SW 1271 (cell line): ENCODE results near the gene DNAAF6.
"Not testable (repeated sequence)": the region's sequence is repeated elsewhere in the genome, so short reads cannot be mapped to it uniquely, and the experiment has no call there.

ENCODE experiments used
- DNase-seq, 2 experiments: peaks; one replicate each; lab custom pipeline; 2025; lab: John Stamatoyannopoulos, UW

Gene DNAAF6

DNA sequence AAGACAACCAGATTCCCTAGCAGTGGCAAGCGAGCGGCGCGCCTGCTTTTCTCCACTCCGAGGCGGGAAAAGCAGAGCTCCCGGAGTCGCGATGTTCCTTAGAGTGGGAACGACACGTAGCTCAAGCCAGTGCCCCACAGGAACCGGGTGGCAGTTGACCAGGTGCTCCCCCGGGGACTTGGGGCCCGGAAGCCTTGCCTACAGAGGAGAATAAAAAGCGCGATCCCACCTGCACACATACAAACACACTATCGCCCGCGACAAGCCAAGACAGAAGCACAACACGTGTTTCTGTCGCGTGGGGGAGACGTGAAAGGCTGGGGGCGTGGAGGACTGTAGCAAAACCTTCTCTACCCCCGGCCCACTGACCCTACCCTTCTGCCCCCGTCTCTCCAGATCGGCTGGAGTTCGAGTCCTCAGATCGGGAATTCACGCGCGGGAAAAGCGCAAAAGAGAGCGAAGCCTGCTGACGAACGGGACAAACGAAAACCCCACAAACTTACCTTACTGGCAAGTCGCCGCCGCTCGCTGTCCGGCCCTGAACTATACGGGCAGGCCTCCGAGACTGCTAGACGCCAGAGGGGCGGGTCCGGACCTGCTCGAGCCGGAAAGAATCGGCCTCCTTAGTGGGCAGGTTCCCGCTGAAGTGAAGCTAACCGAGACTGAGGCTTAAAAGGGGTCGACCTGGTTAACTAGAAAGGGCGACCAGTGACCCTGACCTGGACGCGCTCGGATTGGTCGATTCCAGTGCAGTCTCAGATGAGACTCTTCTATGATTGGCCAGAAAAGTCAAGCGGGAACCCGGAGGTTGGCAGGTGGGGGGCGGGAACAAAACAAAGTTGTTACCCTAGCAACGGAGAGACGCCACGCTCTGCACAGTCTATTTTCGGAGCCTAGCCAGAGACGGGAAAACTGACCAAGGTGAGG, at the start of gene DNAAF6, which contains the start of gene NUP62CL:
Gene DNAAF6 (plus strand): TSS at position 842 of the 927 bp plus-strand sequence. CDS start 6,265 bp downstream, outside the sequence.
Gene NUP62CL (minus strand): TSS at position 664 of the 927 bp plus-strand sequence. CDS start 31,287 bp downstream, outside the sequence.
- DNase-seq: no peak

GRCh38 chrX:107157618-107158017, 48.8 kb upstream of the DNAAF6 start:
- not testable (repeated sequence) for DNase-seq

- no peak for DNase-seq
These were observed 39.1 kb upstream of the DNAAF6 start for GRCh38 chrX:107167163-107167921.

DNA sequence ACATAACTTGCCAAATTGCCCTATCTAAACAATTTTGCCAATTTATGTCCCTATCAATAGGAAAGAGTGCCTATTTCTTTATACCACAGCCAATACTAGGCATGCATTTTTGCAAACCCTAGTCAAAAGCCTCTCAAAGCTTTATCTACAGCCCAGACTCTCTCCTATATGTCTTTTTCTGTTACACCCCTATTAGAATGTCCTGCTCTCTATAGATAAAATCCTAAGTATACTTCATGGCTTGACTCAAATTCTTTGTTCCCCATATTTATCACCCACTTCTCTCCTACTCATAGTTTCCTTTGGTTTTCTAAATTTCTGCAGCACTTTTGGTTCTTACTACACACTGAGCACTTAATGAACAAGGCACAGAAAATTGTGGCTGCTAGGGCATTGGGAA, 38.2 kb upstream of the DNAAF6 start:
- DNase-seq: no peak

GRCh38 chrX:107168712-107169111, 37.7 kb upstream of the DNAAF6 start:
- DNase-seq: no peak

DNA sequence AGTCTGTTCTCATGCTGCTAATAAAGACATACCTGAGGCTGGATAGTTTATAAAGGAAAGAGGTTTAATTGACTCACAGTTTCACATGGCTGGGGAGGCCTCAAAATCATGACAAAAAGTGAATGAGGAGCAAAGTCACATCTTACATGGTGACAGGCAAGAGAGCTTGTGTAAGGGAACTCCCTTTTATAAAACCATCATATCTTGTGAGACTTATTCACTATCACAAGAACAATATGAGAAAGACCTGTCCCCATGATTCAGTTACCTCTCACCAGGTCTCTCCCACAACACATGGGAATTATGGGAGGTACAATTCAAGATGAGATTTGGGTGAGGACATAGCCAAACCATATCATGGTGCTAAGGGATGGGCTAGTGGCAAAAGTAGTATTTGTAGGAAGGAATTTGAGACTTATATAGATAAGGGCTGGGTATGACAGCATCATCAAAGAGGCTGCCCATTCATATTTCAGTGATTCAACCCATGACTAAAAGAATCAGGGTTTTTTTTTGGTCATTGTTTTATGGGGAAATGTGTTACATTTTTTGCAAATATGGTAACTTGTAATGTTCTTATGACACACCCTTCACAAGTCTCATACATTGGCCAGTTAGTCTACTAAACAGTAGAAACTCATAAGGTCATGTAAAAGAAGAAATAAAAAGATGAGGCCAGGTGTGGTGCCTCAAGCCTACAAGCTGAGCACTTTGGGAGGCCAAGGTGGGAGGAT, 34.9 kb upstream of the DNAAF6 start:
- DNase-seq: no peak

- no peak for DNase-seq
These were observed 9.1 kb upstream of the DNAAF6 start for GRCh38 chrX:107197319-107197718.

DNA sequence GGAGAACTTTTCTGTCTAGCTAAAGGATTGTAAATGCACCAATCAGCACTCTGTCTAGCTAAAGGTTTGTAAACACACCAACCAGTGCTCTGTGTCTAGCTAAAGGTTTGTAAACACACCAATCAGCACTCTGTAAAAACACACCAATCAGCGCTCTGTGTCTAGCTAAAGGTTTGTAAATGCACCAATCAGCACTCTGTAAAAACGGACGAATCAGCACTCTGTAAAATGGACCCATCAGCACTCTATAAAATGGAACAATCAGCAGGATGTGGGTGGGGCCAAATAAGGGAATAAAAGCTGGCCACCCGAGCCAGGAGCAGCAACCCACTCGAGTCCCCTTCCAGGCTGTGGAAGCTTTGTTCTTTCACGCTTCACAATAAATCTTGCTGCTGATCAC, 8.3 kb upstream of the DNAAF6 start:
- not testable (repeated sequence) for DNase-seq

DNA sequence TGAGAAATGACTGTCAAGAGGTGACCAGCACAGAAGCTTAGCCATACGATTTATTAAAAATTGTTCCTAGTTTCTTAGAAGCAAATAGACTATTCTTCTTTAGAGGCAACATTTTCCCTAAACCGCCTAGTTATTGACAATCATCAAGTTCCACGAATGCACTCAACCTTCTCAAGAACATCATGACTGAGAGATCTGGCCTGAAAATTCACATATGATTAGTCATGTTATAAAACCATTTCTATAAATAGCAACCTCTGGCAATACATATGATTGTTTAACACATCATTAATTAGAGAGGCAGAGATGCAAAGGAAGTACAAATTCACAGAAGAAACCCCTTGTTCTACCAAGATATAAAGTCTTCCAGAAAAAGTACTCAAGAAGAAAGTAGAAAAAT, 6.9 kb upstream of the DNAAF6 start:
- DNase-seq: no peak

- no peak for DNase-seq
These were observed 2.3 kb upstream of the DNAAF6 start for GRCh38 chrX:107204068-107204605.

- DNase-seq: no peak
These were observed 270 bp downstream of the DNAAF6 start for GRCh38 chrX:107206697-107207065.

DNA sequence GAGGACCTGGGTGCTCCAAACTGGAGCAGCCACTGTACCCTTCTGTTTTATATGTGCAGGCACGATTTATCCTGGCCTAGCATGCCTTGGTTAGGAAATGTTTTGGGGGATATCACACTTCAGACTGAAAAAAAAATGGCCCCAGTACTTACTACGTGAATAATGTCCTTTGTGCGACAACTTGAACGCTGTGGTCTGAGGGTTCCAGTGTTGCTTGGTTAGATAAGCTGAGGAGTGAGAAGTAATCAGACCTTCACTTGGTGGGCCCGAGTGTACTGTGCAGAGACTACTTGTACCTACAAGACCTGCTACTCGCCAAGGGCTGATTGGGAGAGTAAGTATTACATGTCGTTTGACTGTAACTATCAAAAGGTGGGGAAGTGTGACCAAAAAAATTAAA, 678 bp downstream of the DNAAF6 start:
- DNase-seq: no peak

- no peak for DNase-seq
These were observed 1.5 kb downstream of the DNAAF6 start for GRCh38 chrX:107207943-107208342.

DNA sequence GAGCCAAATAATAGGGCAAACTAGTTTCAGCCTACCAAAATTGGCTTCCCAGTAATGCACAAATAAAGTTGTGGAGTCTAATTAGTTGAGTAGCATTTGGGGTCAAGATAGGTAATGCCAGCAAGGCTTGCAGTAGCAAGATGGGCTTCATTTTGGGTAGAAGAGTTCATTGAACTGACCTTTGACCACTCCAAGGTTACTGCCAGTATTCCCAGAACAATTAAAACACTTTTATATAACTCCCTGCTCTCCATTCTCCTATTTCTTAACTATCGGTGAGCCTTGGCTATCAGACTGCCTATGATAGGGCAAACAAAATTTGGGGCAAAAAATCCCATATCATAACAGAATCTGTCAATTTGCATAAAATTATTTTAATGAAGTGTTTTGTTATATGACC, 7.1 kb downstream of the DNAAF6 start:
- no peak for DNase-seq

DNA sequence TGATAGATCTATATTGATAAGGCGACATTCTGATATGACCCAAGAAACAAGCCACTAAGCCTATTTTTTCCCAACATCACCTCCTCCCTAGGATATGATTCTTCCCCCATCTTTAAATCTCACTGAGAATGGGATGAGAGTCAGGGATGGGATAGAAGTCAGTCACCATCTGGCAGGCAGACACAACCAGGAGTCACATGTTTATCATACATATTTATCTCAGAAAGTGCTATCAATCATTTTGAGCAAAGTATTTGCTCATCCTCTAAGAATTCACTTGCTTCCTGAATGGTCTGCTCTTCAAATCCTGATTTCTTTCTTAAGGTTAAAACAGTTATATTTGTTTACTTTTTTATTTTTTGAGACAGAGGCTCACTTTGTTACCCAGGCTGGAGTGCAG, 20.3 kb downstream of the DNAAF6 start:
- DNase-seq: no peak

DNA sequence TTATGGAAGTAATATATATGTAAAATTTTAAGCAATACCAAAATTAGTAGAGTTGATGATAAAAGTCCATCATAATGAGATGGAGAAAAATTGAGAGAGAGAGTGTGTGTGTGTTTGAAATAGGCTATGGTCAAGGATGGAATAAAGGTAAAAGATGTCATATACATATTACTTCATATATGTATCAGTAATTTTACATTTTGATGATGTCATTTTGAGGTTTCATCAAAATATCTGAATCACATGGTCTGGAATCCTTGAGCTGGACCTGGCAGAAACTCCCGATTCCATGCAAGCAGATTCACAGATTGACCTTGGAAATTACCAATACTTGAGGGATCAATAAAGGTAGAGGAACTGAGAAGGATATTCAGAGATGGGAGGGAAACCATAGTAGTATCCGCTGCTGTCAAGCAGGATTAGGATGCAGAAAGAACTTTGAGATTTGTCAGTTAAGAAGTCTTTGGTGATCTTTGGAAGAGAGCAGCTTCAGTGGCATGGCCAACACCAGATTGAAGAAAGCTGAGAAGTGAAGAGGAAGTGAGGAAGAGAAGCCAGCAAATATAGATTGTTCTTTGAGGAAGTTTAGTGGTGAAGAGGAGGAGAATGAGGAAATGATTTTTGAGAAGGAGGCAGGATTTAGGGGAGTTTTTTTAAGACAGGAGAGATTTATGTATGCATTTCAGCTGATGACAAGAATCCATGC, 21.5 kb downstream of the DNAAF6 start:
- DNase-seq: no peak

DNA sequence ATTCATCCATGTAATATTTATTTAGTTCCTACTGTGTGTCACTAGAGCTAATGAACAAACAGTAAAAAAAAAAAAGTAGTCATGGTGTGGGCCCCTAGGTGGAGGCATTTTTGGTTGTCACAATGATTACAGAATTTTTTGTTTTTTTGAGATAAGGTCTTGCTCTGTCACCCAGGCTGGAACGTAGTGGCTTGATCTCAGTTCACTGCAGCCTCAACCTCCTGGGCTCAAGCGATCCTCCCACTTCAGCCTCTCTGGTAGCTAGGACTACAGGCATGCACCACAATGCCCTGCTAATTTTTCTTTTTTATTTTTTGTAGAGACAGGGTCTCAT, 22.0 kb downstream of the DNAAF6 start:
- no peak for DNase-seq

GRCh38 chrX:107272431-107272921, 66.1 kb downstream of the DNAAF6 start:
- no peak for DNase-seq

DNA sequence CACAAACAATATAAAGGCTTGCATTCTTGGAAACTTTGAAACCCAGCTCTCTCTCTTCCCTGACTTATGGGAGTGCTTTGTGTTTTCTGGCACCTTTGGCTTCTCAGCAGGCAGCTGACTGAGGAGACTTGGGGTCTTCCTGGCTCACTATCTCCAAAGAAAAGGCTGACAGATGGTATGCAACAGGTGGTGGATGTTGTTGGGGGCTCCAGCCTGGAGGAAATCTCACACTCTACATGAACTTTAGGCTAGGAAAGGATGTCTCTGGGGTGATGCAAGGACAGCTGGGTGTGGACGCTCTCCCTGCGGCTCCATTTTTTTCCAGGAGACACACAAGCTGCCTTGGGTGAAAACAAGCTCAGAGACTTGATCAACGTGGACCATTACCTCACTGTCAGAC, 67.4 kb downstream of the DNAAF6 start:
- DNase-seq: no peak

DNA sequence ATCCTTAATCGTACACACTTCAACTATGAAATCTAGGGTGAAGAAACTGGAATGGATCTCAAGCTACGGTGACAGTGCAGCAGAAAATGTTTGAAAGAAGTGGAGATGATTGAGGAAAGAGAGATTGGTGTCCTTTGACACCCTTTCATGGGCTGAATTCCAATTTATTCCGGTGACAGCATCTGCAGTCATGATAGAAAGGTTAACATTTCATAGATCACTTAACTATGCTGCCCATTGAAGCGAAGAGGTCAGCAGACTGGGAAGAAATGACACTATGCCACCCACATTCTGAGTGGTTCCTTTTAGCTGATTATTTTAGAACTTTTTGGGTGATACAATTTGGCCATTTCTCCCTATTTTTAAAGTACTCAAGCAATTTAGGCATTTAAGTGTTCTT, 82.3 kb downstream of the DNAAF6 start:
- DNase-seq: no peak

DNA sequence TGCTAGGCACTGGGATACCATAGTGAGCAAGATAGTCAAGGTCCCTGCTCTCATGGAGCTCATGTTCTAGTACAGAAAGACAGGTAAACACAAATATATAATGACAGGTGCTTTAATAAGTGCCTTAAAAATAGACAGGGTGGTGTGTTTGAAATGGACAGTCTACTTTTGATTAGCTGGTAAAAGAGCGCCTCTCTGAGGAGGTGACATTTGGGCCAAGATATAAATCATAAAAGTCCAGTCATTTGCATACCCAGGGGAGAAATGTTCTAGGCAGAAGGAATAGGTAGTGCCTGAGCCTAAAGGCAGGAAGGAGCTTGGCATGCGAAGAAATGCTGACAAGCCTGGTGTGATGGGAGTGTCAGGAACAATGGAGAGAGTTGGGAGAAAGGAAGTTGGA, 83.6 kb downstream of the DNAAF6 start:
- DNase-seq: no peak
